ENCODE results near the gene RFX6.

DNA sequence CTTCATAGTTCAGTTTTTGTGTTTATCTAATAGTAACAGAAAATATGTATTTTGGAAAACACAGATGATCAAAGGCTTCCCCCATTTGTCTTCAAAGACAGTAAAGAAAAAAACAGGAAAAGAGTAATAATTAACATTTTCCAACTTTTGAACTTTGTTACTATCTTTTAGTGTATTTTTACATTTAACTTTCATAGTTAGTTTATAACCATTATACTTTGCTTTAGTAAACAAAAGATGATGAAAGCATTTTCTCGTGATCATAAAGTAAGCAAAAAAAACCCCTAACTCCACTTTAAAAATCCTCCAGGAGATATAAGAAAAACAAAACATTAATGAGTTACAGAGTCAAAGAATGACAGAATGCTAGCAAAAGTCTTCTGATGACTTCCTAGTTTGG is 34.6 kb upstream of the RFX6 start:
- no peak for TF ChIP-seq CREM (IDR thresholded peaks at IDR 0.05; ENCODE audit: low read depth)
- TF ChIP-seq NFIC (IDR thresholded peaks at IDR 0.05; ENCODE audit: low read depth, low read length) = no peak
- TF ChIP-seq, protein P1, sequence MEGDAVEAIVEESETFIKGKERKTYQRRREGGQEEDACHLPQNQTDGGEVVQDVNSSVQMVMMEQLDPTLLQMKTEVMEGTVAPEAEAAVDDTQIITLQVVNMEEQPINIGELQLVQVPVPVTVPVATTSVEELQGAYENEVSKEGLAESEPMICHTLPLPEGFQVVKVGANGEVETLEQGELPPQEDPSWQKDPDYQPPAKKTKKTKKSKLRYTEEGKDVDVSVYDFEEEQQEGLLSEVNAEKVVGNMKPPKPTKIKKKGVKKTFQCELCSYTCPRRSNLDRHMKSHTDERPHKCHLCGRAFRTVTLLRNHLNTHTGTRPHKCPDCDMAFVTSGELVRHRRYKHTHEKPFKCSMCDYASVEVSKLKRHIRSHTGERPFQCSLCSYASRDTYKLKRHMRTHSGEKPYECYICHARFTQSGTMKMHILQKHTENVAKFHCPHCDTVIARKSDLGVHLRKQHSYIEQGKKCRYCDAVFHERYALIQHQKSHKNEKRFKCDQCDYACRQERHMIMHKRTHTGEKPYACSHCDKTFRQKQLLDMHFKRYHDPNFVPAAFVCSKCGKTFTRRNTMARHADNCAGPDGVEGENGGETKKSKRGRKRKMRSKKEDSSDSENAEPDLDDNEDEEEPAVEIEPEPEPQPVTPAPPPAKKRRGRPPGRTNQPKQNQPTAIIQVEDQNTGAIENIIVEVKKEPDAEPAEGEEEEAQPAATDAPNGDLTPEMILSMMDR (IDR thresholded peaks at IDR 0.05 in 2 of 3, conservative IDR thresholded peaks at IDR 0.05 in 1 of 3; ENCODE audit: control insufficient read depth in 2 of 3, extremely low read depth in 1 of 3, insufficient read depth in 1 of 3, low read depth in 3 of 3, low read length in 3 of 3) = no peak

All from GM12878 (cell line).